ENCODE results near the gene NMRK2. TPM values are rescaled to one million over a fixed set of nuclear protein-coding genes. Genes with fewer than 3 reads are reported as not detected.
"Not testable (repeated sequence)": the region's sequence is repeated elsewhere in the genome, so short reads cannot be mapped to it uniquely, and the experiment has no call there.

The NMRK2 gene
- total RNA-seq, 2 donors from 2014 or later, result 0.27 TPM; not detected in 1

DNA sequence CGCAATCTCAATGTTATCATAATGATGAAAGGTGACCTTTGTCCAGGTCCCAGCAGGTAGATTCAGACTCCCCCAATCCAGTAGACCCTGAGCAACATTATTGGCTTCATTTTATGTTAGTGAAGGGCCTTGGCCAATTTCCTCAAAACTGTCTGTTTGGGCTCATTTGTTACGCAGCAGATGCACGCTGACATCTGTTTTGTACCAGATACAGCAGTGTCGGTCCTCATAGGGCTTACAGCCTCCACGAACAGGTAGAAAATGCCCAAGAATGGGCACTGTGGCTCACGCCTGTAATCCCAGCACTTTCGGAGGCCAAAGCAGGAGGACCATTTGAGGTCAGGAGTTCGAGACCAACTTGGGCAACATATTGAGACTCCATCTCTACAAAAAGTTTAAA lies 13.1 kb upstream of the NMRK2 start:
- Histone ChIP-seq H3K4me1 (no peaks in the 10 kb centered on the region), H3K4me3 (no peak overlapping the region), H3K27ac (no peak overlapping the region), H3K27me3 (no peaks in the 10 kb centered on the region), H3K36me3 (no peaks in the 10 kb centered on the region), H3K9me3 (no peaks in the 10 kb centered on the region), H3K9ac (ENCODE audit: low read depth in 2 of 2, low read length in 2 of 2) (no peak overlapping the region)
- no peak for DNase-seq
- no peak for TF ChIP-seq CTCF (IDR thresholded peaks at IDR 0.05)
- intact Hi-C loops (cut with DNase I), result no loop called here

GRCh38 chr19:3923096-3923758 lies 9.6 kb upstream of the NMRK2 start:
- intact Hi-C loops (cut with DNase I), result no loop called here
- Histone ChIP-seq H3K4me3 (no peak overlapping the region), H3K36me3 (no peaks in the 10 kb centered on the region), H3K4me1 (no peaks in the 10 kb centered on the region), H3K9ac (ENCODE audit: low read depth in 2 of 2, low read length in 2 of 2) (no peak overlapping the region), H3K27ac (no peak overlapping the region), H3K9me3 (no peaks in the 10 kb centered on the region), H3K27me3 (no peaks in the 10 kb centered on the region)
- no peak for TF ChIP-seq CTCF (IDR thresholded peaks at IDR 0.05)
- DNase-seq, result no peak

DNA sequence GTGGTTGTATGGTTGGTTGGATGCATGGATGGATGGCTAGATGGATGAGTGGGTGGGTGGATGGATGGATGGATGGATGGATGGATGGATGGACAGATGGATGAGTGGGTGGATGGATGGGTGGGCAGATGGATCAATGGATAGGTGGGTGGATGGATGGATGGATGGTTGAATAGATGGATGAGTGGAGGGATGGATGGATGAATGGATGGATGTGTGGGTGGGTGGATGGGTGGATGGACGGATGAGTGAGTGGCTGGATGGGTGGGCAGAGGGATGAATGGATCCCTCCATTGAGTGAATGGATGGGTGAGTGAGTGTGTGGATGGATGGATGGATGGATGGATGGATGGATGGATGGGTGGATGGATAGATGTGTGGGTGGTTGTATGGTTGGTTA lies 9.0 kb upstream of the NMRK2 start:
- no peak for TF ChIP-seq CTCF (IDR thresholded peaks at IDR 0.05)
- no peak overlapping the region for H3K4me3 ChIP-seq
- H3K27ac ChIP-seq, result no peak overlapping the region
- H3K4me1 ChIP-seq, result no peaks in the 10 kb centered on the region
- no peaks in the 10 kb centered on the region for H3K27me3 ChIP-seq
- no peaks in the 10 kb centered on the region for H3K9me3 ChIP-seq
- no peak for DNase-seq
- intact Hi-C loops (cut with DNase I), result no loop called here
- H3K9ac ChIP-seq (ENCODE audit: low read depth in 2 of 2, low read length in 2 of 2), result no peak overlapping the region
- H3K36me3 ChIP-seq, result no peaks in the 10 kb centered on the region

GRCh38 chr19:3931041-3931440 lies 1.8 kb upstream of the NMRK2 start:
- intact Hi-C loops (cut with DNase I), result no loop called here
- no peaks in the 10 kb centered on the region for H3K36me3 ChIP-seq
- DNase-seq, result no peak

DNA sequence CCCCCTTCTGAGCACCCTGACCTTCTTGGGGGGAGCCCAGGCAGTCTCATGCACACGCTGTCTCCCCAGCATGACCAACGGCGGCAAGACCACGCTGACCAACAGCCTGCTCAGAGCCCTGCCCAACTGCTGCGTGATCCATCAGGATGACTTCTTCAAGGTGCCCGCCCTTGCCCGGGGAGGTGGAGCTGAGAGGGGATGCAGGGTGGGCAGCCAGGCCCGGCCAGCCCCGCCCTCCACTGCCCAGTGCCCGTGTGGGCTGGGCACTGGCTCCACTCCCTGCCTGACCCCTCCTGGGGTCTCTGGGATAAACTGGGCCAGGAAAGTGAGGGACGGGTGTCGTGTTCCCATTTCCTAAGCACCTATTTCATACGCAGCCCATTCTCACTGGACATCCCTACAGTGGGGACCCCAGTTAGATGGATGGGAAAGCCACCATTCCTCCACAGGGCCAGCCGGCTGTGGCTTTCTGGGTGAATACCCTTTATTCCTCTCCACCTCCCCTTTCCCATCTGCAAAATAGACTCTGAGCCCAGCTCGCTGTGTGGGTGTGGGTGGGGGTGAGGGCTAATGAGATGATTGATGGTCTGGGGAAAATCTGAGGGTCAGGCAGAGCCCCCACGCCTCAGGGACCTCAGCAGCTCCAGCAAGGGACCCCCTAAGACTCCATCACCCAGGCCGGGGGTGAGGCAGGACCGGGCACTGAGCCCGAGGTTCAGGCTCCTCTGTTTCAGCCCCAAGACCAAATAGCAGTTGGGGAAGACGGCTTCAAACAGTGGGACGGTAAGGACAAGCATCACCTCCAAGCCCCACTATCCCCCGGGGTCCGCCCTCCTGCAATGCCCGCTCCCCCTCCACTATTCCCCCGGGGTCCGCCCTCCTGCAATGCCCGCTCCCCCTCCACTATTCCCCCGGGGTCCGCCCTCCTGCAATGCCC lies 3.9 kb downstream of the NMRK2 start:
- Histone ChIP-seq H3K27me3 (peaks cover 5% of the 10 kb centered on the region), H3K4me3 (no peak overlapping the region), H3K9me3 (no peaks in the 10 kb centered on the region), H3K27ac (no peak overlapping the region), H3K4me1 (no peaks in the 10 kb centered on the region), H3K9ac (ENCODE audit: low read depth in 2 of 2, low read length in 2 of 2) (no peak overlapping the region), H3K36me3 (no peaks in the 10 kb centered on the region)
- intact Hi-C loops (cut with DNase I), result no loop called here
- TF ChIP-seq CTCF (IDR thresholded peaks at IDR 0.05), result no peak
- DNase-seq, result no peak

More at GRCh38 chr19:3931041-3931440, 1.8 kb upstream of the NMRK2 start:
- no peaks in the 10 kb centered on the region for H3K4me1 ChIP-seq
- no peak for TF ChIP-seq CTCF (IDR thresholded peaks at IDR 0.05)
- no peaks in the 10 kb centered on the region for H3K9me3 ChIP-seq
- H3K27me3 ChIP-seq, result peaks cover 5% of the 10 kb centered on the region
- H3K4me3 ChIP-seq, result no peak overlapping the region
- no peak overlapping the region for H3K27ac ChIP-seq
- no peak overlapping the region for H3K9ac ChIP-seq (ENCODE audit: low read depth in 2 of 2, low read length in 2 of 2)

- H3K4me1 ChIP-seq; H3K9ac ChIP-seq (ENCODE audit: low read depth in 2 of 2, low read length in 2 of 2); H3K27me3 ChIP-seq; H3K27ac ChIP-seq; H3K36me3 ChIP-seq; intact Hi-C loops (cut with DNase I); H3K9me3 ChIP-seq; H3K4me3 ChIP-seq; DNase-seq: not testable (repeated sequence)
These were observed 5.6 kb downstream of the NMRK2 start for GRCh38 chr19:3938300-3938950.

Data from colonic mucosa (tissue), 4 donors.